BLaER1 treated with 17β-estradiol and CSF1 and Interleukin-3, amounts not matched to agents 10 nM and 100 nM (cell line): ENCODE results near the gene FAT2.
A peak's percentile ranks its signal among the peaks of the same experiment; 100 is the strongest.

Experiments
- H3K27ac ChIP-seq, 11 experiments: shearing (Covaris generic); formaldehyde crosslinking; 2 replicates each; pipeline ENCODE4 v1.8.1; 2022
- H3K27me3 ChIP-seq, 11 experiments: shearing (Covaris generic); formaldehyde crosslinking; 2 replicates each; pipeline ENCODE4 v1.8.1; 2022
- H3K36me3 ChIP-seq, 11 experiments: shearing (Covaris generic); formaldehyde crosslinking; 2 replicates each; pipeline ENCODE4 v1.8.1; 2022
- H3K4me1 ChIP-seq, 10 experiments: shearing (Covaris generic); formaldehyde crosslinking; 2 replicates each; pipeline ENCODE4 v1.8.1; 2022
- H3K4me2 ChIP-seq, 11 experiments: shearing (Covaris generic); formaldehyde crosslinking; 2 replicates each; pipeline ENCODE4 v1.8.1; 2022
- H3K4me3 ChIP-seq, 10 experiments: shearing (Covaris generic); formaldehyde crosslinking; 2 replicates each; pipeline ENCODE4 v1.8.1; 2022
- H3K9ac ChIP-seq, 11 experiments: shearing (Covaris generic); formaldehyde crosslinking; 2 replicates each; pipeline ENCODE4 v1.8.1; 2022
- H3K9me3 ChIP-seq, 11 experiments: shearing (Covaris generic); formaldehyde crosslinking; replicated peaks in 1 of 11; 2 replicates each; pipeline ENCODE4 v1.8.1; 2022
- H4K20me1 ChIP-seq, 11 experiments: shearing (Covaris generic); formaldehyde crosslinking; 2 replicates each; pipeline ENCODE4 v1.8.1; 2022
- Cebpa-rat ChIP-seq, 11 experiments: shearing (Covaris generic); IDR thresholded peaks; 2 replicates each; pipeline ENCODE4 v1.8.1; 2022

The FAT2 gene

GRCh38 chr5:151570512-151571269 is 20.4 kb downstream of the FAT2 start:
- H3K36me3 ChIP-seq: no peaks in the 10 kb centered on the region
- peaks cover 0 to 14% (median 0%) of the 10 kb centered on the region in 11 experiments; a peak in 4 of 22 replicates for H3K9me3 ChIP-seq
- H3K4me3 ChIP-seq: no peak overlapping the region
- H3K27ac ChIP-seq: no peak overlapping the region
- H4K20me1 ChIP-seq: no peaks in the 10 kb centered on the region
- H3K4me1 ChIP-seq: peaks cover 0 to 13% (median 0%) of the 10 kb centered on the region in 10 experiments; a peak in 3 of 20 replicates
- TF ChIP-seq Cebpa-rat (IDR thresholded peaks at IDR 0.05): no peak
- no peak overlapping the region for H3K4me2 ChIP-seq
- H3K27me3 ChIP-seq: no peaks in the 10 kb centered on the region
- H3K9ac ChIP-seq: no peak overlapping the region

- H3K36me3 ChIP-seq: no peaks in the 10 kb centered on the region
- H3K4me1 ChIP-seq: peaks cover 0 to 13% (median 0%) of the 10 kb centered on the region in 10 experiments; a peak in 3 of 20 replicates
- no peak overlapping the region for H3K9ac ChIP-seq
- H4K20me1 ChIP-seq: no peaks in the 10 kb centered on the region
- no peak overlapping the region for H3K4me3 ChIP-seq
- no peak for TF ChIP-seq Cebpa-rat (IDR thresholded peaks at IDR 0.05)
- no peaks in the 10 kb centered on the region for H3K27me3 ChIP-seq
- H3K4me2 ChIP-seq: no peak overlapping the region
- H3K27ac ChIP-seq: no peak overlapping the region
- peaks cover 0 to 14% (median 0%) of the 10 kb centered on the region in 11 experiments; a peak in 4 of 22 replicates for H3K9me3 ChIP-seq
Observed at GRCh38 chr5:151570058-151570457, 21.1 kb downstream of the FAT2 start.

- peak overlapping the region in 2 of 11 experiments; percentile 0 to 54; a peak in 3 of 22 replicates for H3K4me2 ChIP-seq
Observed at GRCh38 chr5:151569132-151570046, 21.7 kb downstream of the FAT2 start.

GRCh38 chr5:151568036-151568435 is 23.1 kb downstream of the FAT2 start:
- H3K4me2 ChIP-seq: no peak overlapping the region; a peak in 1 of 22 replicates
- no peak overlapping the region for H3K27ac ChIP-seq
- no peak overlapping the region for H3K9ac ChIP-seq
- H3K36me3 ChIP-seq: no peaks in the 10 kb centered on the region
- no peaks in the 10 kb centered on the region for H4K20me1 ChIP-seq
- H3K4me1 ChIP-seq: peaks cover 0 to 13% (median 0%) of the 10 kb centered on the region in 10 experiments; a peak in 3 of 20 replicates
- no peaks in the 10 kb centered on the region for H3K27me3 ChIP-seq
- H3K4me3 ChIP-seq: no peak overlapping the region
- TF ChIP-seq Cebpa-rat (IDR thresholded peaks at IDR 0.05): no peak
- H3K9me3 ChIP-seq: peaks cover 0 to 14% (median 0%) of the 10 kb centered on the region in 11 experiments; a peak in 4 of 22 replicates

More at GRCh38 chr5:151569132-151570046, 21.7 kb downstream of the FAT2 start:
- H3K27ac ChIP-seq: no peak overlapping the region
- no peak overlapping the region for H3K4me3 ChIP-seq
- H3K9me3 ChIP-seq: peaks cover 0 to 14% (median 0%) of the 10 kb centered on the region in 11 experiments; a peak in 4 of 22 replicates
- TF ChIP-seq Cebpa-rat (IDR thresholded peaks at IDR 0.05): no peak
- no peaks in the 10 kb centered on the region for H3K27me3 ChIP-seq
- no peak overlapping the region for H3K9ac ChIP-seq
- H3K36me3 ChIP-seq: no peaks in the 10 kb centered on the region
- no peaks in the 10 kb centered on the region for H4K20me1 ChIP-seq
- H3K4me1 ChIP-seq: peaks cover 0 to 13% (median 0%) of the 10 kb centered on the region in 10 experiments; a peak in 3 of 20 replicates

DNA sequence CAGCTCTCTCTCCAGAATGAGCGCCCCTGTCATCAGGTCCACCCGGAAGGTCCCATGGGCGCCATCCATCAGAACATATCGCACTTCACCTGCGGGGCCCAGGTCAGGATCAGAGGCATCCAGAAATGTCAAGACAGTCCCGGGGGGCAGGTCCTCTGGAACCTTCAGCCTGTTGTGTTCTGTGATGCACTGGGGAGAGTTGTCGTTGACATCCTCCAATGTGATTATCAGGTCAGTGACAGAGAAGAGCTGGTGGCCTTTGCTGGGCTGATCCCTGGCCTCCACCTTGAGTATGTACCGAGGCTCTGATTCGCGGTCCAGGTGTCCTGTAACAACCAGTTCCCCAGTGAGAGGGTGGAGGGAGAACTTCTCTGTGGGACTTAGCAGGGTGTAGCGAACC is 25.2 kb downstream of the FAT2 start:
- no peak overlapping the region for H3K27ac ChIP-seq
- TF ChIP-seq Cebpa-rat (IDR thresholded peaks at IDR 0.05): no peak
- H3K9ac ChIP-seq: no peak overlapping the region
- peaks cover 0 to 14% (median 0%) of the 10 kb centered on the region in 11 experiments; a peak in 4 of 22 replicates for H3K9me3 ChIP-seq
- H4K20me1 ChIP-seq: no peaks in the 10 kb centered on the region
- H3K27me3 ChIP-seq: no peaks in the 10 kb centered on the region
- H3K36me3 ChIP-seq: no peaks in the 10 kb centered on the region
- H3K4me2 ChIP-seq: no peak overlapping the region
- H3K4me1 ChIP-seq: peaks cover 0 to 13% (median 0%) of the 10 kb centered on the region in 10 experiments; a peak in 3 of 20 replicates
- no peak overlapping the region for H3K4me3 ChIP-seq

DNA sequence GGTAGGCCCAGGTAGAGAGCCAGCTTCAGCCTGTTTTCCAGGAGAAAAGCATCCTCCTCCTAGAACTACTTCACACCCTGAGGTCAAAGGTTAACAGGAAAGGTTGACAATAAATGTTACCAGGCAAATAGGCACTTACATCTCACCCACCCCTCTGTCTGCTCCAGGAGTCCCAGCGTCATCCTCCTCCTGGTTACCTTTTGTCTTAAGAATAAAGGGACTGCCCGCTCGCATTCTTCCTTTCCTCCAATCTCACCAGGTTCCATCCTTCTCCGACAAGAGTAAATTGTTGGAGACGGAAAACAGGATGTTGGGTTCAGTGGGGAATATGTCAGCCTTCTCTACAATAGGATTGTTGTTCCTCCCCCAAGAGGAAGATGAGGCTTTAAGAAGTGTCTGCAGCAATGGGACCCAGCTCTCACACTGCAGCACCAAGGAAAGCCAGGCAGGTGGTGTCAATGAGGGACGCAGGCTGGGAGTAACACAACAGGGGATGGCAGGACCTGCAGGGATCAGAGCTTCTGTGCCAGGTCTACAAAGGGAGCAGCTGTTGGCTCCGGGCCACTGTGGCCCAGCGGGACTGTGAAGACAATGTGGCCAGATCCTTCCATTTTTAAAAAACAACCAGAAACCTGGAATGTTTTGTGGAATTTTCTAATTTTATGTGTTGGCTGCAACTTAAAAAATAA is 29.0 kb downstream of the FAT2 start:
- no peaks in the 10 kb centered on the region for H4K20me1 ChIP-seq
- no peak overlapping the region for H3K4me3 ChIP-seq
- no peak overlapping the region for H3K9ac ChIP-seq
- TF ChIP-seq Cebpa-rat (IDR thresholded peaks at IDR 0.05): no peak
- H3K9me3 ChIP-seq: peaks cover 0 to 7% (median 0%) of the 10 kb centered on the region in 11 experiments; a peak in 1 of 22 replicates
- no peaks in the 10 kb centered on the region for H3K27me3 ChIP-seq
- no peak overlapping the region for H3K4me2 ChIP-seq
- H3K36me3 ChIP-seq: no peaks in the 10 kb centered on the region
- peaks cover 0 to 12% (median 3%) of the 10 kb centered on the region in 10 experiments; a peak in 10 of 20 replicates for H3K4me1 ChIP-seq
- H3K27ac ChIP-seq: no peak overlapping the region

DNA sequence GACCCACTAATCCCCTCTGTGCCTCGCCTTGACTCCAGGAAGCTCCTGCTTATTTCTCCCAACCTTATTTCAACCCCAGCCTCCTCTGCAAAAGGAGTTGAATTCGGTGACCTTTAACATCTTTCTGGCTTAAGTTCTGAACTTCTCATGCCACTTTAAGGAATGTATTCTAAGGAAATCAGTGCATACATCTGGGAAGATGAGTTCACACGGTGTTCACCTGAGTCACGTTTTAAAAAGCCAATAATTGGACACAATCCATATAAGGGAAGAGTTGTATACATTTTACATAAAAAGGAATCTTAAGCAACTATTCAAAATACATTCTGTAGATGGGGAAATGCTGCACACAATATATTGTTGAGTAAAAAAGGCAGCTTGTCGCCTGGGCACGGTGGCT is 33.2 kb downstream of the FAT2 start:
- Histone ChIP-seq H3K27me3 (no peaks in the 10 kb centered on the region), H3K27ac (no peak overlapping the region; a peak in 1 of 22 replicates), H3K4me2 (peak overlapping the region in 2 of 11 experiments; percentile 40 to 70; a peak in 4 of 22 replicates), H4K20me1 (no peaks in the 10 kb centered on the region), H3K9me3 (no peaks in the 10 kb centered on the region), H3K4me1 (peaks cover 0 to 30% (median 6%) of the 10 kb centered on the region in 10 experiments; a peak in 10 of 20 replicates), H3K9ac (no peak overlapping the region), H3K4me3 (no peak overlapping the region), H3K36me3 (no peaks in the 10 kb centered on the region)
- TF ChIP-seq Cebpa-rat (IDR thresholded peaks at IDR 0.05): no peak

GRCh38 chr5:151557466-151557865 is 33.7 kb downstream of the FAT2 start:
- Histone ChIP-seq H3K9ac (no peak overlapping the region), H3K9me3 (no peaks in the 10 kb centered on the region), H3K4me2 (peak overlapping the region in 5 of 11 experiments; percentile 4 to 70 (median 41); a peak in 9 of 22 replicates), H4K20me1 (no peaks in the 10 kb centered on the region), H3K4me1 (peaks cover 0 to 30% (median 6%) of the 10 kb centered on the region in 10 experiments; a peak in 10 of 20 replicates), H3K27me3 (no peaks in the 10 kb centered on the region), H3K4me3 (no peak overlapping the region), H3K36me3 (no peaks in the 10 kb centered on the region), H3K27ac (peak overlapping the region in 1 of 11 experiments; percentile 23; a peak in 2 of 22 replicates)
- no peak for TF ChIP-seq Cebpa-rat (IDR thresholded peaks at IDR 0.05)
